H1 (cell line): ENCODE results near the gene AKAP12.

Experiments used
- CTBP2 ChIP-seq: IDR thresholded peaks from 2 replicates; pipeline ENCODE4 v1.7.0; 2011; ENCODE audit warnings: borderline replicate concordance, mild to moderate bottlenecking, moderate library complexity, mixed read lengths, low read length; ENCODE audit not compliant: insufficient read depth, insufficient read length
- CTCF ChIP-seq, 3 experiments: IDR thresholded peaks; 1 replicate in 2 of 3; 2 replicates in 1 of 3; pipeline versions ENCODE4 v1.5.1 to v1.6.1; 2011; ENCODE audit warnings: low read length in 3 of 3, mild to moderate bottlenecking in 3 of 3, inconsistent platforms in 2 of 3, low read depth in 1 of 3, moderate library complexity in 1 of 3; ENCODE audit not compliant: insufficient read depth in 1 of 3; ENCODE audit errors: control extremely low read depth in 1 of 3
- EP300 ChIP-seq, 2 experiments: IDR thresholded peaks; 1 replicate in 1 of 2; 2 replicates in 1 of 2; pipeline ENCODE4 v1.6.1; 2011 to 2012; ENCODE audit warnings: low read depth in 2 of 2, low read length in 2 of 2, mild to moderate bottlenecking in 2 of 2, borderline replicate concordance in 1 of 2, inconsistent platforms in 1 of 2, moderate library complexity in 1 of 2
- EZH2 ChIP-seq: fragments of 200-600 bp; sonication (generic); IDR thresholded peaks from 2 replicates; pipeline ENCODE4 v1.7.1; 2012; ENCODE audit warnings: low read depth, mild to moderate bottlenecking, moderate library complexity, low read length, inconsistent platforms; ENCODE audit not compliant: severe bottlenecking
- POLR2A ChIP-seq, 2 experiments: IDR thresholded peaks; 1 replicate in 1 of 2; 2 replicates in 1 of 2; pipeline ENCODE4 v1.6.1; 2011; ENCODE audit warnings: low read depth in 2 of 2, low read length in 2 of 2, mild to moderate bottlenecking in 2 of 2; ENCODE audit errors: control extremely low read depth in 1 of 2
- RNF2 ChIP-seq: fragments of 200-900, 300-1000 bp; sonication (generic); IDR thresholded peaks from 2 replicates; pipeline ENCODE4 v1.7.1; 2016; ENCODE audit warnings: borderline replicate concordance, low read depth, mild to moderate bottlenecking, antibody characterized with exemption, low read length; ENCODE audit not compliant: poor library complexity, severe bottlenecking; ENCODE audit errors: missing control alignments
- SUZ12 ChIP-seq: fragments of 200-600 bp; sonication (generic); IDR thresholded peaks from 2 replicates; pipeline ENCODE4 v1.6.1; 2012; ENCODE audit warnings: mild to moderate bottlenecking, inconsistent platforms, low read length, moderate library complexity, mixed read lengths
- TEAD4 ChIP-seq: IDR thresholded peaks from 2 replicates; pipeline ENCODE4 v1.6.1; 2012; ENCODE audit warnings: low read depth, low read length, inconsistent platforms, mixed read lengths

DNA sequence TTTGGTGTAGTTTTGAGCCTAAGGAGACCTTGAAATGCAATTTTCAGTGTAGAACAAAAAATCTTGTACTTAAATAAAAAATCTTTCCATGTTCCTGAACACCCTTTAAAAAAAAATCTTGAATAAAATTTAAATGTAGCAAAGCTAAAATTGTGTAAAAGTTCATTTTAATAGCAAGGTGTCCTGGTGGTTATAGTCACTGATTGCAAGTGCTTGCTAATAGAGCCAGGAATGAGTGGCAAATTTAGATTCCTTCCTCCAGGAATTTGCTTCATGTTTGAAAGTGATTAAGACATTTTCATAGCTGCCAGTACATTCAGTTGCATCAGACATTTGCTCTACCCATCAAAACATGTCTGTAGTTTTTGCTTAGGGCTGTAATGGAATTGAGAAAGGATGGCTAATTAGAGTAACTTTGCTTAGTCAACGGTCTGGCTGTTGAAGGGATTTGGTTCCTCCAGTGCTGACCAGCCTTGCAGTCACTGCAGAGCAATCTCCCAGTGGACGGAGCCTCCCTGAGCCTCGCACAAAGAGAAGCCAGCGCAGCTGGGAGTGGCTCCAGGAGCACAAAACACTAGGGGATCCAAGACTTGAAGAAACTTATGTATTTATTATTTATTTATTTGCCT is 36.5 kb downstream of the AKAP12 start:
- no peak for TF ChIP-seq RNF2
- TF ChIP-seq POLR2A (IDR thresholded peaks at IDR 0.05; ENCODE audit: control extremely low read depth in 1 of 2, low read depth in 2 of 2, low read length in 2 of 2) = no peak
- no peak for TF ChIP-seq CTCF (IDR thresholded peaks at IDR 0.05; ENCODE audit: control extremely low read depth in 1 of 3, insufficient read depth in 1 of 3, low read depth in 1 of 3, low read length in 3 of 3)
- TF ChIP-seq CTBP2 = no peak
- no peak for TF ChIP-seq SUZ12
- no peak for TF ChIP-seq TEAD4
- TF ChIP-seq EP300 (IDR thresholded peaks at IDR 0.05; ENCODE audit: borderline replicate concordance in 1 of 2, low read depth in 2 of 2, low read length in 2 of 2) = no peak
- TF ChIP-seq EZH2 = no peak
